Body of pancreas (tissue), 4 donors: Measurements from ENCODE around the gene KIAA0825. TPM values are rescaled to one million over a fixed set of nuclear protein-coding genes. Genes with fewer than 3 reads are reported as not detected.

Experiments used
- ATAC-seq: fragments of 150-250 bp; one replicate; pipeline ENCODE4 v1.9.1; 2016
- DNase-seq, 4 donors: peaks; one replicate each; pipeline ENCODE4 v3.0.0-alpha.2; 2019
- H3K27ac ChIP-seq, 4 donors: fragments of 200-600 bp; sonication (generic); 1 replicate in 3 of 4; 2 replicates in 1 of 4; pipeline versions ENCODE4 v1.5.1 to v1.6.1; 2016 to 2019; ENCODE audit warnings: mild to moderate bottlenecking in 1 of 4, mixed read lengths in 1 of 4, moderate library complexity in 1 of 4
- H3K27me3 ChIP-seq, 2 donors: fragments of 200-600 bp; sonication (generic); one replicate each; pipeline ENCODE4 v1.6.0; 2016; ENCODE audit warnings: mild to moderate bottlenecking in 1 of 2
- H3K36me3 ChIP-seq, 2 donors: fragments of 200-600 bp; sonication (generic); replicated peaks in 1 of 2; 2 replicates each; pipeline ENCODE4 v1.5.1; 2016; ENCODE audit warnings: low read depth in 2 of 2; ENCODE audit not compliant: insufficient read depth in 1 of 2
- H3K4me1 ChIP-seq: fragments of 200-600 bp; sonication (generic); one replicate; pipeline ENCODE4 v1.6.0; 2016
- H3K4me3 ChIP-seq, 2 donors: fragments of 200-600 bp; sonication (generic); 1 replicate in 1 of 2; 2 replicates in 1 of 2; pipeline ENCODE4 v1.5.1; 2016 to 2019
- H3K9me3 ChIP-seq, 3 donors: fragments of 200-600 bp; sonication (generic); 1 replicate in 2 of 3; 2 replicates in 1 of 3; pipeline ENCODE4 v1.5.1; 2016
- POLR2A ChIP-seq, 3 donors: fragments of 450-650 bp; IDR thresholded peaks; one replicate each; pipeline ENCODE4 v1.6.1; 2016; ENCODE audit warnings: antibody characterized with exemption in 3 of 3, mild to moderate bottlenecking in 2 of 3
- WGBS, 2 donors: methylation state at CpG; one replicate each; pipeline ENCODE4 v1.1.5; 2017; 5-methylcytosine and 5-hydroxymethylcytosine counted together
- intact Hi-C: fragments of 100-400 bp; cut with DNase I; formaldehyde crosslinking; loops from one replicate; pipeline ENCODE4 v1.15.1; 2023
- total RNA-seq, 2 donors: library from RNA; depleted of rRNA; stranded (reverse); fragments of >200 nt; gene quantifications; one replicate each; pipeline ENCODE4 v1.1.0, GENCODE V29; 2016
- TF ChIP-seq, protein P1 (sequence below), 7 experiments: fragments of 450-650 bp in 4 of 7; fragments of 200-600 bp in 3 of 7; sonication (generic) in 3 of 7; IDR thresholded peaks; one replicate each; pipeline ENCODE4 v1.5.1; 2016 to 2019; ENCODE audit warnings: antibody characterized with exemption in 7 of 7

The KIAA0825 gene
- total RNA-seq, 2 donors from 2014 or later = 5.7 to 6.6 TPM

DNA sequence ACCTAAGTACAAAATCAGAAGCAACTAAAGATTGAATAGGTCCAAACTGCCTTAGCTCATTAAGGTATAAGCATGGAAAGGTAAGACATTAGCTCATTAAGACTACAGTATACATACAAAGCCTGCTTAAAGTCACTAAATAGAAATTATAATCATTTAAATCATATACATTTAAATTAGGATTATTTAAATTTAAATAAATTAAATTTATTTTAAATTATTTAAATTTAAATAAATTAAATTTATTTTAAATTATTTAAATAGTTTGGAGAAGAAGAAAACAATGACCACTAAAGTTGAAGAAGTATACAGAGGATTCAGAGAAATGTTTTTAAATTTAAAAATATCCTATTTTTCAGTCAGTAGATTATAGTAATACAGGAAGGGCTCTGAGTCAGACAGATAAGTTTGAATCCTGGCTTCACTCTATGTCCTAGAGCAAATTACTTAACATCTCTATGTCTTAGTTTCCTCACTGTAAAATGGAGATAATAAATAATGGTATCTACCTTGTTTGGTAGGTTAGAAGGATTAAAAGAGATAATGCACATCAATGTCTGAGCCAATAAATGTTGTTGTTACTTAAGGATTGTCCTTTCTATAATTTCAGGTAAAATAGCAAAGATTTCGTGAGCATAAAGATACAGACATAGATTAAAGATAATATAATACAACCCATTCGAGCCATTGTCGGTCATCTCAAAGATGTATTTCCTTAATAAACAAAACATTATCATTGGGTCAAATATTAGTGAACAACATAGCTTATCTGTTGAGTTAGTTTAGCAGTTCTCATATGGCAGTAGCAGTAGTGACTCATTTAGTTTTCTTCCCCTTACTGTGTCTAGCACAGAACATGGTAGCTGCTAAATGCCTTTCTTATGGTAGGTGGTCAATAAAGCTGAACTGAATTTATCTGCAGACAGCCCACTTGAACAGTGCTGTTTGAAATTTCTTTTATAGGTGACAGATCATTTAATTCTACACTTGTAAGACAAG, 100.6 kb downstream of the KIAA0825 start:
- TF ChIP-seq POLR2A (IDR thresholded peaks at IDR 0.05) = no peak
- TF ChIP-seq, protein P1, sequence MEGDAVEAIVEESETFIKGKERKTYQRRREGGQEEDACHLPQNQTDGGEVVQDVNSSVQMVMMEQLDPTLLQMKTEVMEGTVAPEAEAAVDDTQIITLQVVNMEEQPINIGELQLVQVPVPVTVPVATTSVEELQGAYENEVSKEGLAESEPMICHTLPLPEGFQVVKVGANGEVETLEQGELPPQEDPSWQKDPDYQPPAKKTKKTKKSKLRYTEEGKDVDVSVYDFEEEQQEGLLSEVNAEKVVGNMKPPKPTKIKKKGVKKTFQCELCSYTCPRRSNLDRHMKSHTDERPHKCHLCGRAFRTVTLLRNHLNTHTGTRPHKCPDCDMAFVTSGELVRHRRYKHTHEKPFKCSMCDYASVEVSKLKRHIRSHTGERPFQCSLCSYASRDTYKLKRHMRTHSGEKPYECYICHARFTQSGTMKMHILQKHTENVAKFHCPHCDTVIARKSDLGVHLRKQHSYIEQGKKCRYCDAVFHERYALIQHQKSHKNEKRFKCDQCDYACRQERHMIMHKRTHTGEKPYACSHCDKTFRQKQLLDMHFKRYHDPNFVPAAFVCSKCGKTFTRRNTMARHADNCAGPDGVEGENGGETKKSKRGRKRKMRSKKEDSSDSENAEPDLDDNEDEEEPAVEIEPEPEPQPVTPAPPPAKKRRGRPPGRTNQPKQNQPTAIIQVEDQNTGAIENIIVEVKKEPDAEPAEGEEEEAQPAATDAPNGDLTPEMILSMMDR (IDR thresholded peaks at IDR 0.05) = no peak
- Histone ChIP-seq H3K36me3 (no peaks in the 10 kb centered on the region), H3K9me3 (no peaks in the 10 kb centered on the region), H3K4me1 (no peaks in the 10 kb centered on the region), H3K27ac (no peak overlapping the region), H3K27me3 (no peaks in the 10 kb centered on the region), H3K4me3 (no peak overlapping the region)
- ATAC-seq (no peak), DNase-seq (no peak)
- WGBS, 2 donors = 78 to 80% methylated on average over 3 of the region's 3 CpGs
- intact Hi-C loops = no loop called here

DNA sequence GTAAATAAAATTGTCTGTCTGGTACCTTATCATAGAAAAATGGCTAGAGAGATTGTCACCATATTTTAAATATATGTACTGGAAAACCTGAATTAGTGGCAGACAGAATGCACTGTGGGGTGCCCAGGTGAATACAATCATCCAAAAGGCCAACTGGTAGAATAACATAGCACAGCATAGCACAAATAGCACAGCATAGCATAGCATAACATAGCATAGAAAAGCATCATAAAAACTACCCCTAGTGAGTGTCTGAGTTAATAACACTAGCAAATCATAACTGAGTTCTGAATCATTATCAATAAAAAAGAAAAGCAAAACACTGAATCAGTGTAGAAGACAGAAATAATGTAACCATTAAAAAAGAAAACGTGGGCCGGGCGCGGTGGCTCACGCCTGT, 102.3 kb downstream of the KIAA0825 start:
- H3K4me1 ChIP-seq = no peaks in the 10 kb centered on the region
- TF ChIP-seq, protein P1 (IDR thresholded peaks at IDR 0.05) = no peak
- TF ChIP-seq POLR2A (IDR thresholded peaks at IDR 0.05) = no peak
- no peaks in the 10 kb centered on the region for H3K27me3 ChIP-seq
- H3K4me3 ChIP-seq = no peak overlapping the region
- ATAC-seq (no peak), DNase-seq (no peak)
- H3K36me3 ChIP-seq = no peaks in the 10 kb centered on the region
- 94 to 96% methylated on average over 5 of the region's 5 CpGs for WGBS, 2 donors
- H3K27ac ChIP-seq = no peak overlapping the region
- intact Hi-C loops = no loop called here
- no peaks in the 10 kb centered on the region for H3K9me3 ChIP-seq

DNA sequence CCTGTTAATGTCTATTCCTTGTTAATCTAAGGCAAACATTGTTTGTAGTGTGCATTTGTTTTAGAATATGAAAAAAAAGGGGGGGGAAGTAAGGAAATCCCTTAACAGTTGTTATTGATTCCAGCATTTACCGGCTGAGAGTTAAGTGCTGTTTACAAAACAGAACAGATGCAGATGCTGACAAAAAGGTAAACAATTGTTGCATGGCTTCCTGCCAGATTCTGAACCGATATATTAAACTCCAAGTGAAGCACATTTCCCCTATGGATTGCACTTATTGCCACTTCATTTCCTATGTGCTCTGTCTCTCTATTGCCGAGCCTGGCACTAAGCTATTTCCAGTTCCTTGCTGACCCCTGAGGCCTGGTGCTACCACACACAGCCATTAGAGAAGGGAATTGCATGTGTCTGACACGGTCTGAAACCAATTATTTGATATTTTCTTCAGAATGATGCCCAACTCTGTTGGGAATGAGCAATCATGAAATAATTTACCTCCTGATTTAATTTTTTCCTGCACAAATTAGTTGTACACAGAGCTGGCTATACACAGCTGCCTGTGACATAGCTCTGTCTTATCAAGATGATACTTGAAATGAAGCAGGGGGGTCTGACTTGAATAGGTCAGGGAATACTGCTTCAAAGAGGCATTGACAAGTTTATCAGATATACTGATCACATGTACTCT, 109.8 kb downstream of the KIAA0825 start:
- DNase-seq (no peak), ATAC-seq (no peak)
- H3K9me3 ChIP-seq = no peaks in the 10 kb centered on the region
- H3K27ac ChIP-seq = no peak overlapping the region
- no peak overlapping the region for H3K4me3 ChIP-seq
- no peaks in the 10 kb centered on the region for H3K27me3 ChIP-seq
- no peak for TF ChIP-seq POLR2A (IDR thresholded peaks at IDR 0.05)
- TF ChIP-seq, protein P1 (IDR thresholded peaks at IDR 0.05) = no peak
- H3K36me3 ChIP-seq = no peaks in the 10 kb centered on the region
- intact Hi-C loops = no loop called here
- no peaks in the 10 kb centered on the region for H3K4me1 ChIP-seq
- 51 to 59% methylated on average over 4 of the region's 4 CpGs for WGBS, 2 donors

DNA sequence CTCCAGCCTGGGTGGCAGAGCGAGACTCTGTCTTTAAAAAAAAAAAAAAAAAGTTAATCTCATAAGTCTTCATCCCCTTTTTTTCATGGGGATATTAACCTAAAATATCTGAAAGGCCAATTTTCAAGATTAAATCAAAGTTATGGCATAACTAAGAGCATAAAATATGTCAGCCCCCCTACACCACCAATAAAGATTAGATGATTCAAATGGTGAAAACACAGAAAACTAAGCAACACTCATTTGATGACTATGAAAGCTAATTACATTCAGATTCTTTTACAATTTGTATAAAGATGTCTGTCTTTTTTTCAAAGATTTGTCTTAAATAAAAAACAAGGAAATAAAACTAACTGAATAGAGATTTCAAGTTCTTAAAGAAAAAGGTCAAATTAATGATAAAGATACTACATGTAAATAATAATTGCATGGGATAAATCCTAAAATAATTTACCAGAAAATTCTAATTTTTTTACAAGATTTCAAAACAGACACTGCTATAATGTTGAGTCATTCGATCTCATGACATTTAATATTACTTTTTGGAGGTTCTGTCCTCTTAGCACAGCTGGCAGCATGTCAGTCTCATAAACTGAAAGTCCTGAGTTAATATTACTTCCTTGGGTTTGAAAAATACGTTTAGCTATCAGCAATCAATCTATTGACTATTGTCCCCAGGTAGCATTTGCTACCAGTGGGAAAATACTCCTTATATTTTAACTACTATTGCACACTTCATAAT, 112.9 kb downstream of the KIAA0825 start:
- no peaks in the 10 kb centered on the region for H3K27me3 ChIP-seq
- intact Hi-C loops = no loop called here
- no peaks in the 10 kb centered on the region for H3K4me1 ChIP-seq
- no peak overlapping the region for H3K27ac ChIP-seq
- TF ChIP-seq, protein P1 (IDR thresholded peaks at IDR 0.05) = no peak
- no peak for TF ChIP-seq POLR2A (IDR thresholded peaks at IDR 0.05)
- no peaks in the 10 kb centered on the region for H3K9me3 ChIP-seq
- no peaks in the 10 kb centered on the region for H3K36me3 ChIP-seq
- 69 to 75% methylated on average over 3 of the region's 3 CpGs for WGBS, 2 donors
- DNase-seq = no peak
- ATAC-seq = no peak
- H3K4me3 ChIP-seq = no peak overlapping the region
